Adrenal gland (tissue), 12 donors: Measurements from ENCODE around the gene DACT2. TPM values are rescaled to one million over a fixed set of nuclear protein-coding genes. Genes with fewer than 3 reads are reported as not detected.

Source experiments
- DNase-seq, 7 donors: peaks; one replicate each; pipeline ENCODE4 v3.0.0-alpha.2; 2019 to 2020
- H3K27ac ChIP-seq, 5 donors: fragments of 200-600 bp; sonication (generic) in 4 of 5; 1 replicate in 3 of 5; 2 replicates in 2 of 5; pipeline versions ENCODE4 v1.5.1 to v1.8.0; 2016 to 2020; ENCODE audit warnings: mild to moderate bottlenecking in 1 of 5
- H3K27me3 ChIP-seq: fragments of 200-600 bp; 2 replicates; pipeline ENCODE4 v1.8.0; 2021
- H3K36me3 ChIP-seq, 2 donors: fragments of 200-600 bp; replicated peaks in 1 of 2; 1 replicate in 1 of 2; 2 replicates in 1 of 2; pipeline versions ENCODE4 v1.5.1 to v1.8.0; 2018 to 2022
- H3K4me1 ChIP-seq, 2 donors: fragments of 200-600 bp; replicated peaks in 1 of 2; 1 replicate in 1 of 2; 2 replicates in 1 of 2; pipeline versions ENCODE4 v1.5.1 to v1.8.0; 2018 to 2021
- H3K4me3 ChIP-seq, 4 donors: fragments of 200-600 bp; sonication (generic) in 3 of 4; one replicate each; pipeline ENCODE4 v1.5.1; 2016 to 2018
- H3K9me3 ChIP-seq, 3 donors: fragments of 200-600 bp; sonication (generic) in 1 of 3; replicated peaks in 1 of 3; 1 replicate in 2 of 3; 2 replicates in 1 of 3; pipeline versions ENCODE4 v1.5.1 to v1.8.0; 2016 to 2021
- POLR2A ChIP-seq, 2 donors: fragments of 450-650 bp; IDR thresholded peaks; one replicate each; pipeline ENCODE4 v1.6.1; 2017; ENCODE audit warnings: antibody characterized with exemption in 2 of 2, mild to moderate bottlenecking in 2 of 2, moderate library complexity in 1 of 2
- WGBS, 4 donors: extraction: QIAGEN DNeasy Blood & Tissue Kit in 2 of 4; methylation state at CpG; one replicate each; pipeline versions ENCODE4 v1.1.5 to v1.1.7; 2013 to 2017; 5-methylcytosine and 5-hydroxymethylcytosine counted together
- intact Hi-C, 2 donors: fragments of 100-400 bp; cut with DNase I; formaldehyde crosslinking; loops; one replicate each; pipeline versions ENCODE4 v1.14.1 to v1.15.0; 2022 to 2023
- polyA plus RNA-seq, 3 donors: library from polyadenylated mRNA; stranded (reverse); fragments of 200-250 nt in 2 of 3; fragments of 350-450 nt in 1 of 3; fragmentation: Illumina TruSeq in 1 of 3; extraction: RNeasy Lipid Tissue Mini Kit (QIAGEN cat#74804) in 1 of 3; gene quantifications; one replicate each; pipeline ENCODE4 v1.2.3, GENCODE V29; 2013 to 2014
- total RNA-seq, 9 donors: library from RNA; depleted of rRNA in 4 of 9; stranded (reverse); fragments of >200 nt in 4 of 9; fragments of 120-200 nt in 1 of 9; fragmentation: NEBNext Ultra II Directional in 1 of 9; extraction: Animal tissue kit (Norgen Biotek cat#: 25700) in 1 of 9; gene quantifications; one replicate each; pipeline versions ENCODE4 v1.1.0 to v1.2.4, GENCODE V29; 2013 to 2023
- TF ChIP-seq, protein P1 (sequence below), 6 experiments: fragments of 450-650 bp in 4 of 6; fragments of 200-600 bp in 2 of 6; sonication (generic) in 1 of 6; IDR thresholded peaks; 1 replicate in 5 of 6; 2 replicates in 1 of 6; pipeline versions ENCODE4 v1.5.1 to v1.8.0; 2016 to 2021; ENCODE audit warnings: antibody characterized with exemption in 6 of 6, mild to moderate bottlenecking in 2 of 6, moderate library complexity in 1 of 6
- donor health status: healthy with polysubstance abuse.
- donor health status: Bipolar disorder and iron deficiency.
- donor health status: DM: yes; HTN: yes; CAD: no.
- donor health status: DM: no; HTN: no; CAD: no.
- donor health status: DM: no; HTN: no; CAD: no.
- donor health status: DM: yes; HTN: yes; CAD: no.

Gene DACT2
- total and polyA plus RNA-seq, 12 donors, result 0.05 to 11.2 (median 2.8) TPM

GRCh38 chr6:168311410-168312124, 8.0 kb downstream of the DACT2 start:
- no peak for DNase-seq
- no peaks in the 10 kb centered on the region for H3K36me3 ChIP-seq
- intact Hi-C loops, result no loop called here
- H3K4me1 ChIP-seq, result no peaks in the 10 kb centered on the region
- TF ChIP-seq POLR2A (IDR thresholded peaks at IDR 0.05), result no peak
- TF ChIP-seq, protein P1, sequence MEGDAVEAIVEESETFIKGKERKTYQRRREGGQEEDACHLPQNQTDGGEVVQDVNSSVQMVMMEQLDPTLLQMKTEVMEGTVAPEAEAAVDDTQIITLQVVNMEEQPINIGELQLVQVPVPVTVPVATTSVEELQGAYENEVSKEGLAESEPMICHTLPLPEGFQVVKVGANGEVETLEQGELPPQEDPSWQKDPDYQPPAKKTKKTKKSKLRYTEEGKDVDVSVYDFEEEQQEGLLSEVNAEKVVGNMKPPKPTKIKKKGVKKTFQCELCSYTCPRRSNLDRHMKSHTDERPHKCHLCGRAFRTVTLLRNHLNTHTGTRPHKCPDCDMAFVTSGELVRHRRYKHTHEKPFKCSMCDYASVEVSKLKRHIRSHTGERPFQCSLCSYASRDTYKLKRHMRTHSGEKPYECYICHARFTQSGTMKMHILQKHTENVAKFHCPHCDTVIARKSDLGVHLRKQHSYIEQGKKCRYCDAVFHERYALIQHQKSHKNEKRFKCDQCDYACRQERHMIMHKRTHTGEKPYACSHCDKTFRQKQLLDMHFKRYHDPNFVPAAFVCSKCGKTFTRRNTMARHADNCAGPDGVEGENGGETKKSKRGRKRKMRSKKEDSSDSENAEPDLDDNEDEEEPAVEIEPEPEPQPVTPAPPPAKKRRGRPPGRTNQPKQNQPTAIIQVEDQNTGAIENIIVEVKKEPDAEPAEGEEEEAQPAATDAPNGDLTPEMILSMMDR (IDR thresholded peaks at IDR 0.05), result no peak
- H3K4me3 ChIP-seq, result no peak overlapping the region
- 85 to 92% (median 90%) methylated on average over 11 of the region's 11 CpGs for WGBS, 4 donors
- no peaks in the 10 kb centered on the region for H3K27me3 ChIP-seq
- no peak overlapping the region for H3K27ac ChIP-seq
- H3K9me3 ChIP-seq, result no peaks in the 10 kb centered on the region

DNA sequence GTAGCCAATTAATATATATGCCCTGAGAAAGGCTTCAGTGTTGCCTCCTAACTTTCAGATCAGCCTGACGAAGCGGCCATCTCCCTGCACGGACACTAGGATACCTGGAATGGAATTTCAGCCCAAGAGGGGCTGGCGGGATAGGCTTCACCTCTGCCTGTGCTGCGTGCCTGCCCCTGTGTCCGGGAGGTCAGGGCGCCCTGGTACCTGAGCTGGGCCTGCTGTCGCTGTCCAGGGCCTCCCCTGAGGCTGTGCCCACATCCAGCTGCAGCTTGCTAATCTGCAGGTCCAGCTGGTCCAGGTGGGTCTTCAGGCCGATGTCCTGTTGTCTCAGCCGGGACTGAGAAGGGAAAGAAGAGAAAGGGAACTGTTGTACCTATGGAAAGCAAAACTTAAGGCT, 8.6 kb downstream of the DACT2 start:
- 83 to 91% (median 86%) methylated on average over 10 of the region's 10 CpGs for WGBS, 4 donors
- Histone ChIP-seq H3K4me1 (no peaks in the 10 kb centered on the region), H3K9me3 (no peaks in the 10 kb centered on the region), H3K4me3 (no peak overlapping the region), H3K36me3 (no peaks in the 10 kb centered on the region), H3K27ac (no peak overlapping the region), H3K27me3 (no peaks in the 10 kb centered on the region)
- intact Hi-C loops, result no loop called here
- no peak for TF ChIP-seq POLR2A (IDR thresholded peaks at IDR 0.05)
- TF ChIP-seq, protein P1 (IDR thresholded peaks at IDR 0.05), result no peak
- no peak for DNase-seq

DNA sequence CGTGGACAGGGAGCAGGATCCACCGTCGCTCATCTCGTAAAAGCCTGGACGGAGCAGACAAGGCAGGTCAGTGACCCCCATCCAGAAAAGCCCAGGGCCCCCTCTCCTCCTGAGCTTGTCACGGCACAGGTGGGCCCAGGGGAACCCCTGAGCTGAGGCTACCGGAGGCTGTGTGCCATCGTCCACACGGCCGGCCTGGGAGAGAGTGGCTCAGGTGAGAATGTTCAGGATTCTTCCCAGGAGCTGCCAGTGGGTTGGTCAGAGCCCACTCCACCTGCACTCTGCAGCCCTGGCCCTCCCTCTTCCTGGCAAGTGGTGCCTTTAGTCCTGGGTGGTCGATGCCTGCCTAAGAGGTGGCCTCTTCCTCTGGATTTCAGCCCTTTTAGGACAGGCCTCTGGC, 9.2 kb downstream of the DACT2 start:
- Histone ChIP-seq H3K27me3 (no peaks in the 10 kb centered on the region), H3K4me3 (no peak overlapping the region), H3K27ac (no peak overlapping the region), H3K4me1 (no peaks in the 10 kb centered on the region), H3K9me3 (no peaks in the 10 kb centered on the region), H3K36me3 (no peaks in the 10 kb centered on the region)
- 81 to 93% (median 90%) methylated on average over 5 to 11 of the region's 11 CpGs for WGBS, 4 donors
- no peak for TF ChIP-seq POLR2A (IDR thresholded peaks at IDR 0.05)
- intact Hi-C loops, result no loop called here
- no peak for DNase-seq

DNA sequence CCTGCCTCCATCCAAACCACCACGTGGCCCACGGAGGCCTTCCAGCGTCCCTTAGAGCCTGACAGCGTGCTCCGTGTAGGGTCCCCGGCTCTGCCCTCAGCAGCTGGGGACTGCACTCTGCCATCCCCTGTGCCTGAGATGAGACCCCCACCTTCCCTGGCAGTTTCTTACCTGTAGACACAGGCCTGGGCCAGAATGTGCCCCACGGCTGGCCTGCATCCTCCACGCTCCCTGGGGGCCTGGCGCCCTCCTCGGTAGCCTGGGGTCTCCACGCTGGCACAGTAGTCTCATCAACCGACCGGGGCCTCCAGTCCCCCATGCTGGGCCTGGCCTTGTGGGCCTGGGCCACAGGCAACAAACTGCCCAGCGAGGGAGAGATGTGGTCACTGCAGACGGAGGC, 9.6 kb downstream of the DACT2 start:
- Histone ChIP-seq H3K36me3 (no peaks in the 10 kb centered on the region), H3K4me3 (no peak overlapping the region), H3K27ac (no peak overlapping the region), H3K9me3 (no peaks in the 10 kb centered on the region), H3K27me3 (no peaks in the 10 kb centered on the region), H3K4me1 (no peaks in the 10 kb centered on the region)
- no peak for TF ChIP-seq POLR2A (IDR thresholded peaks at IDR 0.05)
- TF ChIP-seq, protein P1 (IDR thresholded peaks at IDR 0.05), result no peak
- intact Hi-C loops, result no loop called here
- no peak for DNase-seq
- 89 to 94% (median 90%) methylated on average over 11 to 15 of the region's 15 CpGs for WGBS, 4 donors

- TF ChIP-seq POLR2A (IDR thresholded peaks at IDR 0.05), result no peak
- TF ChIP-seq, protein P1 (IDR thresholded peaks at IDR 0.05), result no peak
- Histone ChIP-seq H3K9me3 (no peaks in the 10 kb centered on the region), H3K36me3 (no peaks in the 10 kb centered on the region), H3K4me3 (no peak overlapping the region), H3K27me3 (no peaks in the 10 kb centered on the region), H3K27ac (no peak overlapping the region), H3K4me1 (no peaks in the 10 kb centered on the region)
- intact Hi-C loops, result no loop called here
- WGBS, 4 donors, result 88 to 94% (median 91%) methylated on average over 30 of the region's 30 CpGs
- no peak for DNase-seq
Measured at GRCh38 chr6:168309183-168309582, 10.4 kb downstream of the DACT2 start.
